Prostate gland (tissue), 2 donors: Measurements from ENCODE around the gene JAKMIP1. TPM values are rescaled to one million over a fixed set of nuclear protein-coding genes. Genes with fewer than 3 reads are reported as not detected.

Source experiments
- DNase-seq: peaks from one replicate; pipeline ENCODE4 v3.0.0-alpha.2; 2019; ENCODE audit warnings: low spot score
- H3K27ac ChIP-seq, 2 donors: fragments of 200-600 bp; sonication (generic); 2 replicates each; pipeline ENCODE4 v1.5.1; 2017 to 2019
- H3K27me3 ChIP-seq: fragments of 200-600 bp; sonication (generic); replicated peaks from 2 replicates; pipeline ENCODE4 v1.5.1; 2019; ENCODE audit not compliant: insufficient read depth
- H3K36me3 ChIP-seq, 2 donors: fragments of 200-600 bp; sonication (generic); 1 replicate in 1 of 2; 2 replicates in 1 of 2; pipeline versions ENCODE4 v1.5.1 to v1.8.1; 2017 to 2019
- H3K4me1 ChIP-seq: fragments of 200-600 bp; sonication (generic); replicated peaks from 2 replicates; pipeline ENCODE4 v1.5.1; 2019
- H3K4me3 ChIP-seq, 2 donors: fragments of 200-600 bp; sonication (generic); 2 replicates each; pipeline ENCODE4 v1.5.1; 2017 to 2019
- H3K9me3 ChIP-seq: fragments of 200-600 bp; sonication (generic); 2 replicates; pipeline ENCODE4 v1.5.1; 2017
- CTCF ChIP-seq, 4 experiments: fragments of 200-600 bp in 2 of 4; fragments of 450-650 bp in 2 of 4; sonication (generic) in 2 of 4; IDR thresholded peaks; 1 replicate in 3 of 4; 2 replicates in 1 of 4; pipeline ENCODE4 v1.5.1; 2016 to 2019; ENCODE audit warnings: antibody characterized with exemption in 4 of 4, mild to moderate bottlenecking in 2 of 4, moderate library complexity in 2 of 4
- POLR2A ChIP-seq: fragments of 450-650 bp; IDR thresholded peaks from one replicate; pipeline ENCODE4 v1.6.1; 2016; ENCODE audit warnings: antibody characterized with exemption, mild to moderate bottlenecking
- POLR2AphosphoS5 ChIP-seq: sonication (generic); formaldehyde crosslinking; IDR thresholded peaks from one replicate; pipeline ENCODE4 v1.6.1; 2017; ENCODE audit warnings: antibody characterized with exemption
- WGBS: methylation state at CpG from one replicate; pipeline ENCODE4 v1.1.5; 2018; 5-methylcytosine and 5-hydroxymethylcytosine counted together
- intact Hi-C: fragments of 100-400 bp; cut with DNase I; formaldehyde crosslinking; loops from one replicate; pipeline ENCODE4 v1.14.2; 2022
- total RNA-seq, 2 donors: library from RNA; depleted of rRNA; stranded (reverse); fragments of >200 nt; gene quantifications; one replicate each; pipeline ENCODE4 v1.1.0, GENCODE V29; 2016

Gene JAKMIP1
- total RNA-seq, 2 donors from 2014 or later: 22.4 to 29.1 TPM

GRCh38 chr4:6154875-6155274, 45.5 kb downstream of the JAKMIP1 start:
- no peaks in the 10 kb centered on the region for H3K36me3 ChIP-seq
- DNase-seq: no peak
- 41% methylated on average over 9 of the region's 9 CpGs for WGBS
- no peaks in the 10 kb centered on the region for H3K4me1 ChIP-seq
- H3K9me3 ChIP-seq: no peaks in the 10 kb centered on the region
- intact Hi-C loops: no loop called here
- H3K27me3 ChIP-seq: no peaks in the 10 kb centered on the region
- TF ChIP-seq POLR2AphosphoS5 (no peak), CTCF (IDR thresholded peaks at IDR 0.05) (no peak), POLR2A (no peak)
- no peak overlapping the region for H3K4me3 ChIP-seq
- H3K27ac ChIP-seq: no peak overlapping the region

GRCh38 chr4:6153874-6154273, 46.5 kb downstream of the JAKMIP1 start:
- Histone ChIP-seq H3K36me3 (no peaks in the 10 kb centered on the region), H3K27me3 (no peaks in the 10 kb centered on the region), H3K27ac (no peak overlapping the region), H3K4me1 (no peaks in the 10 kb centered on the region), H3K9me3 (no peaks in the 10 kb centered on the region), H3K4me3 (no peak overlapping the region)
- no peak for DNase-seq
- WGBS: 60% methylated on average over 7 of the region's 7 CpGs
- intact Hi-C loops: no loop called here
- no peak for TF ChIP-seq POLR2A
- TF ChIP-seq POLR2AphosphoS5: no peak

- no peaks in the 10 kb centered on the region for H3K27me3 ChIP-seq
- no peak overlapping the region for H3K27ac ChIP-seq
- no peak for DNase-seq
- WGBS: 82% methylated on average over 15 of the region's 15 CpGs
- intact Hi-C loops: no loop called here
- no peak overlapping the region for H3K4me3 ChIP-seq
- H3K36me3 ChIP-seq: no peaks in the 10 kb centered on the region
- H3K9me3 ChIP-seq: no peaks in the 10 kb centered on the region
- TF ChIP-seq POLR2A: no peak
- no peaks in the 10 kb centered on the region for H3K4me1 ChIP-seq
Measured at GRCh38 chr4:6152869-6153705, 47.3 kb downstream of the JAKMIP1 start.

GRCh38 chr4:6150046-6150735, 50.2 kb downstream of the JAKMIP1 start:
- Histone ChIP-seq H3K27me3 (no peaks in the 10 kb centered on the region), H3K27ac (no peak overlapping the region), H3K4me3 (no peak overlapping the region), H3K36me3 (no peaks in the 10 kb centered on the region), H3K4me1 (no peaks in the 10 kb centered on the region), H3K9me3 (no peaks in the 10 kb centered on the region)
- no peak for DNase-seq
- WGBS: 91% methylated on average over 18 of the region's 18 CpGs
- TF ChIP-seq POLR2AphosphoS5 (no peak), CTCF (IDR thresholded peaks at IDR 0.05) (no peak), POLR2A (no peak)
- intact Hi-C loops: no loop called here

- Histone ChIP-seq H3K9me3 (no peaks in the 10 kb centered on the region), H3K4me3 (no peak overlapping the region), H3K27me3 (no peaks in the 10 kb centered on the region), H3K4me1 (no peaks in the 10 kb centered on the region), H3K36me3 (no peaks in the 10 kb centered on the region), H3K27ac (no peak overlapping the region)
- TF ChIP-seq POLR2AphosphoS5: no peak
- TF ChIP-seq CTCF (IDR thresholded peaks at IDR 0.05): no peak
- TF ChIP-seq POLR2A: no peak
- 77% methylated on average over 20 of the region's 20 CpGs for WGBS
- intact Hi-C loops: no loop called here
- no peak for DNase-seq
Measured at GRCh38 chr4:6148506-6149205, 51.7 kb downstream of the JAKMIP1 start.
